ENCODE measurements around the gene KCNQ1.

The KCNQ1 gene

GRCh38 chr11:2570211-2570811 lies 125.5 kb downstream of the KCNQ1 start:
- Histone ChIP-seq H3K79me2 (ENCODE audit: insufficient read depth, low read length) (no peaks in the 10 kb centered on the region), H3K36me3 (ENCODE audit: low read length) (no peaks in the 10 kb centered on the region), H4K20me1 (ENCODE audit: low read depth, low read length) (no peaks in the 10 kb centered on the region), H3K4me3 (ENCODE audit: insufficient read depth, low read length, poor library complexity, severe bottlenecking) (no peak overlapping the region), H3K27me3 (ENCODE audit: low read length) (no peaks in the 10 kb centered on the region), H3K9me3 (ENCODE audit: insufficient read depth, low read length) (no peaks in the 10 kb centered on the region), H3F3A (ENCODE audit: insufficient read depth) (no peaks in the 10 kb centered on the region), H3K9me2 (replicated peaks; ENCODE audit: insufficient read depth, low read length) (no peaks in the 10 kb centered on the region), H3K9ac (ENCODE audit: low read length) (no peak overlapping the region), H3K27ac (ENCODE audit: low read depth, low read length) (no peak overlapping the region), H2AFZ (ENCODE audit: low read depth, low read length, severe bottlenecking) (no peak overlapping the region), H3K4me2 (ENCODE audit: low read depth, low read length, poor library complexity, severe bottlenecking) (no peak overlapping the region)
- TF ChIP-seq EZH2phosphoT487 (conservative IDR thresholded peaks at IDR 0.05; ENCODE audit: low read length): no peak
- TF ChIP-seq CTCF (IDR thresholded peaks at IDR 0.05; ENCODE audit: insufficient read depth, low read length, poor library complexity, severe bottlenecking): no peak

- H3K9ac ChIP-seq (ENCODE audit: low read length): no peak overlapping the region
- H3K4me2 ChIP-seq (ENCODE audit: low read depth, low read length, poor library complexity, severe bottlenecking): no peak overlapping the region
- no peaks in the 10 kb centered on the region for H3K27me3 ChIP-seq (ENCODE audit: low read length)
- H3K9me2 ChIP-seq (replicated peaks; ENCODE audit: insufficient read depth, low read length): no peaks in the 10 kb centered on the region
- H3K36me3 ChIP-seq (ENCODE audit: low read length): no peaks in the 10 kb centered on the region
- no peaks in the 10 kb centered on the region for H3K9me3 ChIP-seq (ENCODE audit: insufficient read depth, low read length)
- no peaks in the 10 kb centered on the region for H3K79me2 ChIP-seq (ENCODE audit: insufficient read depth, low read length)
- no peaks in the 10 kb centered on the region for H3F3A ChIP-seq (ENCODE audit: insufficient read depth)
- no peak overlapping the region for H3K4me3 ChIP-seq (ENCODE audit: insufficient read depth, low read length, poor library complexity, severe bottlenecking)
- TF ChIP-seq CTCF (IDR thresholded peaks at IDR 0.05; ENCODE audit: insufficient read depth, low read length, poor library complexity, severe bottlenecking) (no peak), EZH2phosphoT487 (conservative IDR thresholded peaks at IDR 0.05; ENCODE audit: low read length) (no peak)
- H2AFZ ChIP-seq (ENCODE audit: low read depth, low read length, severe bottlenecking): no peak overlapping the region
- no peaks in the 10 kb centered on the region for H4K20me1 ChIP-seq (ENCODE audit: low read depth, low read length)
- no peak overlapping the region for H3K27ac ChIP-seq (ENCODE audit: low read depth, low read length)
Measured at GRCh38 chr11:2570841-2571597, 126.2 kb downstream of the KCNQ1 start.

DNA sequence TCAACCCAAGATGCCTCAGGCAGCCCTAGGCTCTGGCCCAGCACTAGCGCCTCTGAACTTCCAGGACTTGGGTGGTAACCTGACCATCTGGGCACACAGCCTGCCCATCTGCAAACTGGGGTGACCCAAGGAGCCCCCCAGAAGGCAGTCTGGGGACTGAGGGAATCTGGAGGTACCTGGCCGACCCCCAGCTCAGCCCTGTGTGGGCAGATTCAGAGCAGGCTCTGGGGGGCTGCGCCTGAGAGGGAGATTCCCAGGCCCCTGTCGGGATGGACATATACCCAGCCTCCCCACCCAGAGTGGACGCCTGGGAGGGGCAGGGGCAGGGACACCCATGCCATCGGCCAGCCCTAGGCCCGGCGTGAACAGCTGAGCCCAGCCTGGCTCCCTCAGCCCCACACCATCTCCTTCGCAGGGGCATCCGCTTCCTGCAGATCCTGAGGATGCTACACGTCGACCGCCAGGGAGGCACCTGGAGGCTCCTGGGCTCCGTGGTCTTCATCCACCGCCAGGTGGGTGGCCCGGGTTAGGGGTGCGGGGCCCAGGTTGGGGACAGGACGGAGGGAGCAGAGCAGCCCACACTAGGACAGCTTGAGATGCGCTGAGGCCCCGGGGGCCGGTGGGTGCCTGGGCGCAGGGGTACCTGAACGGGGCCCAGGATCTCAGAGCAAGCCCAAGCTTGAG lies 126.9 kb downstream of the KCNQ1 start:
- Histone ChIP-seq H3K36me3 (ENCODE audit: low read length) (no peaks in the 10 kb centered on the region), H3K9ac (ENCODE audit: low read length) (no peak overlapping the region), H3K4me3 (ENCODE audit: insufficient read depth, low read length, poor library complexity, severe bottlenecking) (no peak overlapping the region), H3K79me2 (ENCODE audit: insufficient read depth, low read length) (no peaks in the 10 kb centered on the region), H2AFZ (ENCODE audit: low read depth, low read length, severe bottlenecking) (no peak overlapping the region), H4K20me1 (ENCODE audit: low read depth, low read length) (no peaks in the 10 kb centered on the region), H3F3A (ENCODE audit: insufficient read depth) (no peaks in the 10 kb centered on the region), H3K9me3 (ENCODE audit: insufficient read depth, low read length) (no peaks in the 10 kb centered on the region), H3K27ac (ENCODE audit: low read depth, low read length) (no peak overlapping the region), H3K9me2 (replicated peaks; ENCODE audit: insufficient read depth, low read length) (no peaks in the 10 kb centered on the region), H3K27me3 (ENCODE audit: low read length) (no peaks in the 10 kb centered on the region), H3K4me2 (ENCODE audit: low read depth, low read length, poor library complexity, severe bottlenecking) (no peak overlapping the region)
- TF ChIP-seq CTCF (IDR thresholded peaks at IDR 0.05; ENCODE audit: insufficient read depth, low read length, poor library complexity, severe bottlenecking): no peak
- no peak for TF ChIP-seq EZH2phosphoT487 (conservative IDR thresholded peaks at IDR 0.05; ENCODE audit: low read length)
